Mesenteric fat pad (tissue), 1 donor: Measurements from ENCODE around the gene EPHB2. TPM values are rescaled to one million over a fixed set of nuclear protein-coding genes. Genes with fewer than 3 reads are reported as not detected.

Experiments
- DNase-seq: peaks from one replicate; pipeline ENCODE4 v3.0.0-alpha.2; 2020; ENCODE audit warnings: low spot score
- total RNA-seq: library from RNA; stranded (reverse); fragmentation: NEBNext Ultra II Directional; extraction: Animal tissue kit (Norgen Biotek cat#: 25700); gene quantifications from one replicate; pipeline ENCODE4 v1.2.1, GENCODE V29; 2021
- donor health status: DM: yes; HTN: yes; CAD: no.

EPHB2 gene
- total RNA-seq, 1 donor from 2014 or later, result 5.7 TPM

GRCh38 chr1:22816067-22816775 lies 105.6 kb downstream of the EPHB2 start:
- no peak for DNase-seq

GRCh38 chr1:22816803-22817202 lies 106.2 kb downstream of the EPHB2 start:
- no peak for DNase-seq

- no peak for DNase-seq
Observed at GRCh38 chr1:22817462-22817861, 106.8 kb downstream of the EPHB2 start.

GRCh38 chr1:22818061-22818770 lies 107.6 kb downstream of the EPHB2 start:
- no peak for DNase-seq

GRCh38 chr1:22819361-22819760 lies 108.7 kb downstream of the EPHB2 start:
- no peak for DNase-seq

GRCh38 chr1:22821027-22821426 lies 110.4 kb downstream of the EPHB2 start:
- DNase-seq, result no peak

GRCh38 chr1:22822371-22822770 lies 111.7 kb downstream of the EPHB2 start:
- no peak for DNase-seq

GRCh38 chr1:22824466-22824865 lies 113.8 kb downstream of the EPHB2 start:
- DNase-seq, result no peak

- no peak for DNase-seq
Observed at GRCh38 chr1:22824975-22825374, 114.3 kb downstream of the EPHB2 start.

- DNase-seq, result no peak
Observed at GRCh38 chr1:22825486-22826189, 115.0 kb downstream of the EPHB2 start.

- no peak for DNase-seq
Observed at GRCh38 chr1:22826604-22827580, 116.3 kb downstream of the EPHB2 start.

GRCh38 chr1:22827666-22828483 lies 117.2 kb downstream of the EPHB2 start:
- DNase-seq, result no peak

GRCh38 chr1:22828484-22829308 lies 118.1 kb downstream of the EPHB2 start:
- DNase-seq, result no peak

GRCh38 chr1:22829309-22829989 lies 118.8 kb downstream of the EPHB2 start:
- DNase-seq, result no peak

GRCh38 chr1:22830041-22830566 lies 119.5 kb downstream of the EPHB2 start:
- DNase-seq, result no peak

- no peak for DNase-seq
Observed at GRCh38 chr1:22830757-22831340, 120.2 kb downstream of the EPHB2 start.

- no peak for DNase-seq
Observed at GRCh38 chr1:22831729-22832413, 121.2 kb downstream of the EPHB2 start.
